ENCODE measurements around the gene KIF19. TPM values are rescaled to one million over a fixed set of nuclear protein-coding genes. Genes with fewer than 3 reads are reported as not detected.
"Not testable (repeated sequence)": the region's sequence is repeated elsewhere in the genome, so short reads cannot be mapped to it uniquely, and the experiment has no call there.

The KIF19 gene
- polyA plus RNA-seq, 1 donor (not counting 4 experiments of a cell fraction or from before 2014, with no cell fraction given) = not detected

- Histone ChIP-seq H2AFZ (ENCODE audit: control insufficient read depth, low read length) (no peak overlapping the region), H3K27me3 (ENCODE audit: control insufficient read depth, extremely low read depth, insufficient read depth, low read length) (peaks cover 1% of the 10 kb centered on the region), H4K20me1 (ENCODE audit: control insufficient read depth, extremely low read depth, insufficient read depth, low read length) (no peaks in the 10 kb centered on the region), H3K4me1 (ENCODE audit: control insufficient read depth, extremely low read depth, insufficient read depth, low read length) (peaks cover 6% of the 10 kb centered on the region), H3K36me3 (ENCODE audit: control insufficient read depth in 2 of 2, extremely low read depth in 1 of 2, insufficient read depth in 2 of 2, low read length in 2 of 2) (no peaks in the 10 kb centered on the region), H3K9me1 (ENCODE audit: control insufficient read depth, extremely low read depth, insufficient read depth, low read length) (no peaks in the 10 kb centered on the region), H3K4me3 (ENCODE audit: control insufficient read depth in 2 of 3, extremely low read depth in 1 of 3, insufficient read depth in 2 of 3, low read depth in 1 of 3, low read length in 3 of 3) (no peak overlapping the region), H3K9ac (ENCODE audit: control insufficient read depth, extremely low read depth, insufficient read depth, low read length) (no peak overlapping the region), H3K4me2 (ENCODE audit: control insufficient read depth, extremely low read depth, insufficient read depth, low read depth, low read length) (no peak overlapping the region), H3K27ac (ENCODE audit: control insufficient read depth, insufficient read depth, low read length) (no peak overlapping the region), H3K9me3 (ENCODE audit: control insufficient read depth, low read depth, low read length) (no peaks in the 10 kb centered on the region), H3K79me2 (ENCODE audit: control insufficient read depth, insufficient read depth, low read length) (no peaks in the 10 kb centered on the region)
- no peak for DNase-seq (ENCODE audit: low read depth, low spot score)
- dilution Hi-C loops (cut with MboI; ENCODE audit: extremely low pct_ligation_motif_present, low sequenced_read_pairs) = no loop called here
- no peak for TF ChIP-seq EZH2 (IDR thresholded peaks at IDR 0.05; ENCODE audit: low read length)
- no peak for TF ChIP-seq CTCF (optimal IDR thresholded peaks at IDR 0.05 in 1 of 3, IDR thresholded peaks at IDR 0.05 in 1 of 3, conservative IDR thresholded peaks at IDR 0.05 in 1 of 3; ENCODE audit: extremely low read depth in 1 of 3, insufficient read depth in 2 of 3, low read length in 3 of 3)
- FAIRE-seq = no peak
Observed at GRCh38 chr17:74281799-74282198, 44.2 kb upstream of the KIF19 start.

- H3K9me3 ChIP-seq (ENCODE audit: control insufficient read depth, low read depth, low read length); H3K4me2 ChIP-seq (ENCODE audit: control insufficient read depth, extremely low read depth, insufficient read depth, low read depth, low read length); H3K4me1 ChIP-seq (ENCODE audit: control insufficient read depth, extremely low read depth, insufficient read depth, low read length); H3K4me3 ChIP-seq (ENCODE audit: control insufficient read depth in 2 of 3, extremely low read depth in 1 of 3, insufficient read depth in 2 of 3, low read depth in 1 of 3, low read length in 3 of 3); H2AFZ ChIP-seq (ENCODE audit: control insufficient read depth, low read length); dilution Hi-C loops (cut with MboI; ENCODE audit: extremely low pct_ligation_motif_present, low sequenced_read_pairs); FAIRE-seq; H3K27me3 ChIP-seq (ENCODE audit: control insufficient read depth, extremely low read depth, insufficient read depth, low read length); H3K9ac ChIP-seq (ENCODE audit: control insufficient read depth, extremely low read depth, insufficient read depth, low read length); H4K20me1 ChIP-seq (ENCODE audit: control insufficient read depth, extremely low read depth, insufficient read depth, low read length); H3K36me3 ChIP-seq (ENCODE audit: control insufficient read depth in 2 of 2, extremely low read depth in 1 of 2, insufficient read depth in 2 of 2, low read length in 2 of 2); H3K9me1 ChIP-seq (ENCODE audit: control insufficient read depth, extremely low read depth, insufficient read depth, low read length); H3K79me2 ChIP-seq (ENCODE audit: control insufficient read depth, insufficient read depth, low read length); DNase-seq (ENCODE audit: low read depth, low spot score): not testable (repeated sequence)
- peak overlapping the region; percentile 22 for H3K27ac ChIP-seq (ENCODE audit: control insufficient read depth, insufficient read depth, low read length)
Observed at GRCh38 chr17:74282274-74282586, 43.8 kb upstream of the KIF19 start.

GRCh38 chr17:74282587-74283370, 43.2 kb upstream of the KIF19 start:
- H2AFZ ChIP-seq (ENCODE audit: control insufficient read depth, low read length) = no peak overlapping the region
- no peaks in the 10 kb centered on the region for H3K9me1 ChIP-seq (ENCODE audit: control insufficient read depth, extremely low read depth, insufficient read depth, low read length)
- dilution Hi-C loops (cut with MboI; ENCODE audit: extremely low pct_ligation_motif_present, low sequenced_read_pairs) = no loop called here
- H4K20me1 ChIP-seq (ENCODE audit: control insufficient read depth, extremely low read depth, insufficient read depth, low read length) = no peaks in the 10 kb centered on the region
- peak overlapping the region; percentile 14 for H3K4me2 ChIP-seq (ENCODE audit: control insufficient read depth, extremely low read depth, insufficient read depth, low read depth, low read length)
- no peak for FAIRE-seq
- H3K27ac ChIP-seq (ENCODE audit: control insufficient read depth, insufficient read depth, low read length) = peak overlapping the region; percentile 22
- H3K79me2 ChIP-seq (ENCODE audit: control insufficient read depth, insufficient read depth, low read length) = no peaks in the 10 kb centered on the region
- no peaks in the 10 kb centered on the region for H3K27me3 ChIP-seq (ENCODE audit: control insufficient read depth, extremely low read depth, insufficient read depth, low read length)
- H3K9ac ChIP-seq (ENCODE audit: control insufficient read depth, extremely low read depth, insufficient read depth, low read length) = no peak overlapping the region
- peaks cover 6% of the 10 kb centered on the region for H3K4me1 ChIP-seq (ENCODE audit: control insufficient read depth, extremely low read depth, insufficient read depth, low read length)
- H3K36me3 ChIP-seq (ENCODE audit: control insufficient read depth in 2 of 2, extremely low read depth in 1 of 2, insufficient read depth in 2 of 2, low read length in 2 of 2) = no peaks in the 10 kb centered on the region
- H3K4me3 ChIP-seq (ENCODE audit: control insufficient read depth in 2 of 3, extremely low read depth in 1 of 3, insufficient read depth in 2 of 3, low read depth in 1 of 3, low read length in 3 of 3) = no peak overlapping the region
- no peak for DNase-seq (ENCODE audit: low read depth, low spot score)
- TF ChIP-seq EZH2 (IDR thresholded peaks at IDR 0.05; ENCODE audit: low read length) (no peak), CTCF (optimal IDR thresholded peaks at IDR 0.05 in 1 of 3, IDR thresholded peaks at IDR 0.05 in 1 of 3, conservative IDR thresholded peaks at IDR 0.05 in 1 of 3; ENCODE audit: extremely low read depth in 1 of 3, insufficient read depth in 2 of 3, low read length in 3 of 3) (no peak)
- H3K9me3 ChIP-seq (ENCODE audit: control insufficient read depth, low read depth, low read length) = no peaks in the 10 kb centered on the region
